T-cell (primary cell): ENCODE data around the gene SLC34A2. TPM values are rescaled to one million over a fixed set of nuclear protein-coding genes. Genes with fewer than 3 reads are reported as not detected.

Experiments used
- ATAC-seq, 4 experiments: fragments of 200-7000 bp in 3 of 4; fragments of 150-1000 bp in 1 of 4; cut with Tn5 transposase; replicated peaks in 1 of 4; 1 replicate in 3 of 4; 2 replicates in 1 of 4; pipeline ENCODE4 v1.10.0; 2021; ENCODE audit warnings: moderate library complexity in 3 of 4, mild to moderate bottlenecking in 2 of 4, moderate number of reproducible peaks in 1 of 4
- CTCF ChIA-PET, 2 donors: fragments of 300-600 bp; sonication (Branson Sonifier 250); formaldehyde crosslinking; loops; one replicate each; lab custom pipeline; 2022; ENCODE audit warnings: antibody characterized with exemption in 2 of 2; lab: Charles Lee
- POLR2A ChIA-PET, 2 donors: fragments of 300-600 bp; sonication (Branson Sonifier 250); formaldehyde crosslinking; loops; one replicate each; lab custom pipeline; 2022; ENCODE audit warnings: antibody characterized with exemption in 2 of 2; lab: Charles Lee
- DNase-seq, 35 experiments: peaks; one replicate each; pipeline versions ENCODE4 v3.0.0 to v3.0.0-alpha.2; 2013 to 2023
- H3K27ac ChIP-seq: one replicate; pipeline ENCODE4 v1.5.1; 2013; ENCODE audit warnings: low read length
- H3K27me3 ChIP-seq, 2 experiments: replicated peaks in 1 of 2; 1 replicate in 1 of 2; 2 replicates in 1 of 2; pipeline versions ENCODE4 v1.6.1 to v1.7.0; 2013; ENCODE audit warnings: low read length in 1 of 2, mixed read lengths in 1 of 2; ENCODE audit not compliant: control insufficient read depth in 2 of 2, insufficient read depth in 2 of 2; ENCODE audit errors: extremely low read depth in 1 of 2
- H3K36me3 ChIP-seq, 2 donors: 1 replicate in 1 of 2; 2 replicates in 1 of 2; pipeline versions ENCODE4 v1.6.1 to v1.7.0; 2013; ENCODE audit warnings: low read length in 1 of 2; ENCODE audit not compliant: control insufficient read depth in 2 of 2, insufficient read depth in 1 of 2; ENCODE audit errors: extremely low read depth in 1 of 2
- H3K4me1 ChIP-seq, 2 experiments: 1 replicate in 1 of 2; 2 replicates in 1 of 2; pipeline versions ENCODE4 v1.6.1 to v1.7.0; 2013; ENCODE audit warnings: low read length in 2 of 2, mixed read lengths in 1 of 2; ENCODE audit not compliant: insufficient read depth in 2 of 2, control insufficient read depth in 1 of 2; ENCODE audit errors: extremely low read depth in 1 of 2
- H3K4me3 ChIP-seq, 2 donors: 1 replicate in 1 of 2; 2 replicates in 1 of 2; pipeline versions ENCODE4 v1.5.1 to v1.7.0; 2013; ENCODE audit warnings: mild to moderate bottlenecking in 2 of 2, low read length in 1 of 2, moderate library complexity in 1 of 2; ENCODE audit not compliant: control insufficient read depth in 1 of 2; ENCODE audit errors: extremely low read depth in 1 of 2
- H3K9me3 ChIP-seq: 2 replicates; pipeline ENCODE4 v1.7.0; 2013
- H3K27ac Mint-ChIP-seq, 2 donors: one replicate each; pipeline ENCODE4 v1.8.0; 2020 to 2021; ENCODE audit warnings: mild to moderate bottlenecking in 2 of 2, mixed read lengths in 2 of 2
- H3K27me3 Mint-ChIP-seq, 2 donors: one replicate each; pipeline ENCODE4 v1.8.0; 2021 to 2022; ENCODE audit warnings: mixed read lengths in 2 of 2
- H3K36me3 Mint-ChIP-seq: one replicate; pipeline ENCODE4 v1.8.0; 2021; ENCODE audit warnings: mixed read lengths
- H3K4me1 Mint-ChIP-seq, 3 donors: one replicate each; pipeline ENCODE4 v1.8.0; 2020 to 2022; ENCODE audit warnings: mixed read lengths in 3 of 3, mild to moderate bottlenecking in 1 of 3
- H3K4me3 Mint-ChIP-seq, 3 donors: one replicate each; pipeline ENCODE4 v1.8.0; 2020 to 2022; ENCODE audit warnings: mild to moderate bottlenecking in 3 of 3, mixed read lengths in 3 of 3, moderate library complexity in 3 of 3
- H3K9me3 Mint-ChIP-seq, 3 donors: one replicate each; pipeline ENCODE4 v1.8.0; 2020 to 2022; ENCODE audit warnings: mixed read lengths in 3 of 3
- WGBS: methylation state at CpG from one replicate; pipeline ENCODE4 v1.1.5; 2013; ENCODE audit warnings: missing lambda C conversion rate; ENCODE audit not compliant: insufficient coverage; 5-methylcytosine and 5-hydroxymethylcytosine counted together
- total RNA-seq, 35 experiments: library from RNA in 6 of 35; stranded (reverse) in 6 of 35; fragments of 120-200 nt in 1 of 35; gene quantifications; one replicate each; pipeline versions ENCODE4 v1.2.1 to v1.2.4 and lab custom pipeline; 2013 to 2026

SLC34A2 gene
- total RNA-seq, 5 donors from 2014 or later (not counting 1 experiment from before 2014, with no cell fraction given), result 1.0 to 2.5 (median 1.9) TPM; not detected in 2

DNA sequence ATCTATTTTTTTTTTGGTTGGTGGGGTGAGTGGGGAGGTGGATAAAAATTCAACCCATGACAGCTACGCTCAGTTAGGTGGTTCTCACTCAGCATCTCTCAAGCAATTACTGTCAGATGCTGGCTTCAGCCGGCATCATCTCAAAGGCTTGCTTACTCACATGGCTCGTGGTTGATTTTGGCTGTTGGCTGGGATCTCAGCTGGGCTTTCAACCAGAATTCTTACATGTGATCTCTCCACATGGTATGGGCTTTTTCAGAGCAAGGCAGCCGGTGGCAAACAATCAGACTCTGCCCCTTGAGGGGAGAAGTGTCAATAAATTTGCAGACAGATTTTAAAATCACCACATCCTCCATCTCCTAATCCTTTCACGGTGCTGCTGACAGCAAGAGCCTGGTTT is 47.2 kb downstream of the SLC34A2 start:
- no peaks in the 10 kb centered on the region for H3K36me3 ChIP-seq
- peaks cover under 1 to 4% of the 10 kb centered on the region in 2 donors for H3K27me3 Mint-ChIP-seq
- no peaks in the 10 kb centered on the region for H3K4me1 ChIP-seq
- POLR2A ChIA-PET, result no interaction called here
- no peak overlapping the region for H3K27ac ChIP-seq
- H3K4me1 Mint-ChIP-seq, result no peaks in the 10 kb centered on the region
- CTCF ChIA-PET, result no interaction called here
- H3K9me3 Mint-ChIP-seq, result no peaks in the 10 kb centered on the region
- 89% methylated on average over 1 of the region's 5 CpGs for WGBS
- H3K27me3 ChIP-seq, result no peaks in the 10 kb centered on the region
- no peak overlapping the region for H3K4me3 Mint-ChIP-seq
- no peaks in the 10 kb centered on the region for H3K36me3 Mint-ChIP-seq
- H3K27ac Mint-ChIP-seq, result no peak overlapping the region
- no peak overlapping the region for H3K4me3 ChIP-seq
- ATAC-seq (no peak), DNase-seq (no peak)
- H3K9me3 ChIP-seq, result no peaks in the 10 kb centered on the region

DNA sequence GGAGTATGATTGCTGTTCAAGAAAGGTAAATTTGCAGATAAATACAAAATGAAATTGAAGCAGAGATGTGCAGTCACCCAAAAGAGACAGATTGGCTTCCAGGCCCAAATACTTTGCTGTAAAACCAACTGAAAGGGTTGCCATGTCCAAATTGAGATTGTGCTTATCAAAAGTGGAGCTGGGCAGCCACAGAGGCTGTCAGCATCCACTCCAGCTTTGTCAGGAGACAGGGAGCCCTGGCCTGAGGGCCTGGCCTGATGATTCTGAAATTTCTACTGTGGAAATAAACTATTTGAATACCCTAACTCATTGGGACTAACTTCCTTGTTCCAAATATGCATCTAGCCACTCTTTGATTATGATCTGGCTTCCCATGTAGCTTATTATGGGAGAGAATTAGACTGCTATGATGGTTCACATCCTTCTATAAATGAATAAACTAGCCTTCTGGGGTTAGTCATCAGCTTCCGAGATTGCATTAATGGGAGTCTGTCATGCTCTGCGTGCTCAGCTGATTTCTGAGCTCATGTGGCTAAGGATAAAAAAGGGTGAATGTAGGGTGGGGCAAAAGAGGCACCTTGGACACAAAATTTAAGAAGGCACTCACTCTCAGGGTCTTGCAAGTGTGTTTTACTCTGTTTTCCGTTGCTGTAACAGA is 48.2 kb downstream of the SLC34A2 start:
- Mint-ChIP-seq H3K9me3 (peaks cover 0 to 4% (median 0%) of the 10 kb centered on the region in 3 donors), H3K36me3 (no peaks in the 10 kb centered on the region), H3K27ac (no peak overlapping the region), H3K27me3 (peaks cover 3 to 4% of the 10 kb centered on the region in 2 donors), H3K4me1 (no peaks in the 10 kb centered on the region), H3K4me3 (no peak overlapping the region)
- Histone ChIP-seq H3K27ac (no peak overlapping the region), H3K9me3 (no peaks in the 10 kb centered on the region), H3K4me3 (no peak overlapping the region), H3K36me3 (no peaks in the 10 kb centered on the region), H3K27me3 (no peaks in the 10 kb centered on the region), H3K4me1 (no peaks in the 10 kb centered on the region)
- no peak for DNase-seq
- WGBS, result 73% methylated on average over 3 of the region's 3 CpGs
- ChIA-PET CTCF (no interaction called here), POLR2A (no interaction called here)
- ATAC-seq, result no peak

DNA sequence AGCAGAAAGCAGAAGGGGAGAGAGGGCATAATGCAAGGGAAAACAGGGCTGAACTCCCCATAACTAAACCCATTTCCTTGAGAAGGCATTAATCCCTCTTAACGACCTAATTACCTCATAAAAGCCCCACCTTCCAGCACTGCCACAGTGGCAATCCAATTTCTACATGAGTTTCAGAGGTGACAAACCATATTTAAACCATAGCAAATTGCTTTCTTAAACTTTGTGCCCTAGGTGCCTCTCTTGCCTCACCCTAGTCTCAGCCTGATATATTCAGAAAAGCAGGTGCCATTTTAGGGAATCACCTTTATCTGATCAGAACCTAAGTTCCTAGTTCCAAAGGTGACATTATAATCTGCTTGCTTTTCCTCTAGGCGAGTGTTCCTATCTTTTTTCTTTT is 48.9 kb downstream of the SLC34A2 start:
- ChIA-PET POLR2A (no interaction called here), CTCF (no interaction called here)
- no peak overlapping the region for H3K27ac ChIP-seq
- ATAC-seq (no peak), DNase-seq (no peak)
- H3K36me3 ChIP-seq, result no peaks in the 10 kb centered on the region
- no peaks in the 10 kb centered on the region for H3K36me3 Mint-ChIP-seq
- H3K4me3 ChIP-seq, result no peak overlapping the region
- H3K27ac Mint-ChIP-seq, result no peak overlapping the region
- H3K4me1 ChIP-seq, result no peaks in the 10 kb centered on the region
- H3K9me3 ChIP-seq, result no peaks in the 10 kb centered on the region
- no peaks in the 10 kb centered on the region for H3K4me1 Mint-ChIP-seq
- 49% methylated on average over 2 of the region's 2 CpGs for WGBS
- no peaks in the 10 kb centered on the region for H3K27me3 ChIP-seq
- H3K9me3 Mint-ChIP-seq, result peaks cover 0 to 4% (median 3%) of the 10 kb centered on the region in 3 donors
- peaks cover 3 to 7% of the 10 kb centered on the region in 2 donors for H3K27me3 Mint-ChIP-seq
- H3K4me3 Mint-ChIP-seq, result no peak overlapping the region

- no peaks in the 10 kb centered on the region for H3K27me3 ChIP-seq
Observed at GRCh38 chr4:25710637-25711036, 55.0 kb downstream of the SLC34A2 start.

DNA sequence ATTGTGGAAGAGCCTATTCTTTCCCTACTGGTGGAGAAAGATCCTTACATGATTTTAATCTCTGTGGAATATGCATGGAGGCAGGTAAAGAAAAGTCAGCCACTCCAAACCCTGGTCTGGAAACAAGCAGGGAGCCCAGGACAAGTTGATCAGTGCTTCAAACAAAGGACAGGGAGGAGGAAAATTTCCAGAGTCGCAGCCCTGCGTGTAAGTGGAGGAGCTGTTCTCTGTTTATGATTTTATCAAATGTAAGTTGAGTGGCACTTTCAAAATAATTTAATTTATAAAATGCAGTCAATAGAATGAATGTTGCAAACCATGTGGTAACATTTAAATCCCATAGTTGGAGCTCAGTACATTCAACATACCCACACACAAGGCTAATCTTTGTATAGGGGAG is 57.0 kb downstream of the SLC34A2 start:
- Mint-ChIP-seq H3K27me3 (peaks cover 3 to 4% of the 10 kb centered on the region in 2 donors), H3K4me3 (no peak overlapping the region), H3K27ac (no peak overlapping the region), H3K4me1 (no peaks in the 10 kb centered on the region), H3K9me3 (peaks cover 0 to 4% (median 4%) of the 10 kb centered on the region in 3 donors), H3K36me3 (no peaks in the 10 kb centered on the region)
- ChIA-PET POLR2A (no interaction called here), CTCF (no interaction called here)
- no peaks in the 10 kb centered on the region for H3K4me1 ChIP-seq
- no peak overlapping the region for H3K27ac ChIP-seq
- H3K9me3 ChIP-seq, result no peaks in the 10 kb centered on the region
- H3K36me3 ChIP-seq, result no peaks in the 10 kb centered on the region
- no peak overlapping the region for H3K4me3 ChIP-seq
- no peaks in the 10 kb centered on the region for H3K27me3 ChIP-seq
- no CpG with 5 or more reads among the region's 2 CpGs for WGBS
- no peak for ATAC-seq
- no peak for DNase-seq

More at GRCh38 chr4:25710637-25711036, 55.0 kb downstream of the SLC34A2 start:
- ATAC-seq (no peak), DNase-seq (no peak)
- Mint-ChIP-seq H3K27ac (no peak overlapping the region), H3K4me3 (no peak overlapping the region), H3K9me3 (peaks cover 0 to 4% (median 4%) of the 10 kb centered on the region in 3 donors), H3K36me3 (no peaks in the 10 kb centered on the region), H3K4me1 (no peaks in the 10 kb centered on the region), H3K27me3 (peaks cover 3 to 4% of the 10 kb centered on the region in 2 donors)
- no peaks in the 10 kb centered on the region for H3K4me1 ChIP-seq
- no peaks in the 10 kb centered on the region for H3K9me3 ChIP-seq
- POLR2A ChIA-PET, result no interaction called here
- no peak overlapping the region for H3K27ac ChIP-seq
- H3K36me3 ChIP-seq, result no peaks in the 10 kb centered on the region
- H3K4me3 ChIP-seq, result no peak overlapping the region
- 50% methylated on average over 1 of the region's 3 CpGs for WGBS
- CTCF ChIA-PET, result no interaction called here

DNA sequence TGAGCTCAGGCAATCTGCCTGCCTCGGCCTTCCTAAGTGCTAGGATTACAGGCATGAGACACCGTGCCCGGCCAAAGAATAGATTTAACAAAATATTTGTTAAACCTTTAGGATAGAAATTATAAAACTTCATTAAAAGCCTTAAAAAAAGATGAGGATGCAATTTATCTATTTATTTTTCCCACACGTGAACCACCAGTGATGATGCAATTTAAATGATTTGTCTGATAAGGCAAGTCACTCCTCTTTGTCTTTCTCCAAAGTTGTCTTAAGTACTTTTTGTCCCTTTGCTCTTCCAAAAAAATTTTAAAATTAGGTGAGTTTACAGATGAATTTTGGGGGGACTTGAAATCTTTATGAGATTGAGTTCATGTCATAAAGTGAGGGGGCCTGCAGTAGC is 58.2 kb downstream of the SLC34A2 start:
- Mint-ChIP-seq H3K27me3 (peaks cover 0 to 4% of the 10 kb centered on the region in 2 donors), H3K4me1 (no peaks in the 10 kb centered on the region), H3K36me3 (no peaks in the 10 kb centered on the region), H3K9me3 (peaks cover 0 to 4% (median under 1%) of the 10 kb centered on the region in 3 donors), H3K27ac (no peak overlapping the region), H3K4me3 (no peak overlapping the region)
- Histone ChIP-seq H3K27me3 (no peaks in the 10 kb centered on the region), H3K36me3 (no peaks in the 10 kb centered on the region), H3K9me3 (no peaks in the 10 kb centered on the region), H3K4me1 (no peaks in the 10 kb centered on the region), H3K27ac (no peak overlapping the region), H3K4me3 (no peak overlapping the region)
- POLR2A ChIA-PET, result no interaction called here
- ATAC-seq (no peak), DNase-seq (no peak)
- CTCF ChIA-PET, result no interaction called here
- no CpG with 5 or more reads among the region's 4 CpGs for WGBS
